ENCODE data around the gene OR2T34. TPM values are rescaled to one million over a fixed set of nuclear protein-coding genes. Genes with fewer than 3 reads are reported as not detected.

OR2T34 gene
- total RNA-seq, 1 experiment from 2014 or later = not detected

DNA sequence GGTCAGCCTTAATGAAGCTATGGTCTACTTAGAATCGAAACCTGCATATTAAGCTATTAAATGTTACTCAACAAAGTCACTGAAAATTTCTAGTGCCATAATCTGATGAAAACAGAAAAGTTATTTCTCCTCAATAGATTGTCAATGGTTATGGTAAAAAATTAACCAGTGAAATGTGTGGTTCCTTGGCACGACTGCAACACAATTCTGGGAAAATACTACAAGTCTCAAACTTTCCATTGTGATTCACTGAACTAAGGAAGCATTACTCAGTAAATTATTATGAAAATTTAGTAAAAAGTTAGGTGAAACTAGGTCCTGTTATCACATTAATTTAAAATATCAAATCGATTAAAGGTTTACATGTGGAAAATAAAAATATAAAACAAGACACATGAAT, 35.7 kb upstream of the OR2T34 start:
- H2BK12ac ChIP-seq (ENCODE audit: insufficient read length, low read depth, low read length) = no peak overlapping the region
- no peaks in the 10 kb centered on the region; the same call in 1 of the 2 replicates for H3K27me3 Mint-ChIP-seq (ENCODE audit: low read depth)
- no peak overlapping the region for H3K14ac ChIP-seq (ENCODE audit: insufficient read depth, low read length)
- no peak overlapping the region for H4K8ac ChIP-seq (replicated peaks; ENCODE audit: insufficient read length, low read depth, low read length)
- no peak overlapping the region for H3T11ph ChIP-seq (ENCODE audit: low read length)
- WGBS (ENCODE audit: extremely low coverage, insufficient read length, low lambda C conversion rate) = no CpG with 5 or more reads among the region's 3 CpGs
- H3K23me2 ChIP-seq (ENCODE audit: insufficient read length, low read depth, low read length, poor library complexity, severe bottlenecking) = no peaks in the 10 kb centered on the region
- H3K9me3 ChIP-seq (ENCODE audit: control insufficient read depth, low read depth, low read length) = peaks cover 66% of the 10 kb centered on the region
- no peaks in the 10 kb centered on the region for H3K27me3 ChIP-seq (ENCODE audit: insufficient read depth, low read length)
- no peak overlapping the region for H3K4ac ChIP-seq (ENCODE audit: low read depth, low read length)
- H3K4me2 ChIP-seq (ENCODE audit: insufficient read depth, insufficient read length, low read length) = no peak overlapping the region
- no peak overlapping the region for H4K5ac ChIP-seq (ENCODE audit: insufficient read length, low read depth, low read length)
- TF ChIP-seq, protein P1, sequence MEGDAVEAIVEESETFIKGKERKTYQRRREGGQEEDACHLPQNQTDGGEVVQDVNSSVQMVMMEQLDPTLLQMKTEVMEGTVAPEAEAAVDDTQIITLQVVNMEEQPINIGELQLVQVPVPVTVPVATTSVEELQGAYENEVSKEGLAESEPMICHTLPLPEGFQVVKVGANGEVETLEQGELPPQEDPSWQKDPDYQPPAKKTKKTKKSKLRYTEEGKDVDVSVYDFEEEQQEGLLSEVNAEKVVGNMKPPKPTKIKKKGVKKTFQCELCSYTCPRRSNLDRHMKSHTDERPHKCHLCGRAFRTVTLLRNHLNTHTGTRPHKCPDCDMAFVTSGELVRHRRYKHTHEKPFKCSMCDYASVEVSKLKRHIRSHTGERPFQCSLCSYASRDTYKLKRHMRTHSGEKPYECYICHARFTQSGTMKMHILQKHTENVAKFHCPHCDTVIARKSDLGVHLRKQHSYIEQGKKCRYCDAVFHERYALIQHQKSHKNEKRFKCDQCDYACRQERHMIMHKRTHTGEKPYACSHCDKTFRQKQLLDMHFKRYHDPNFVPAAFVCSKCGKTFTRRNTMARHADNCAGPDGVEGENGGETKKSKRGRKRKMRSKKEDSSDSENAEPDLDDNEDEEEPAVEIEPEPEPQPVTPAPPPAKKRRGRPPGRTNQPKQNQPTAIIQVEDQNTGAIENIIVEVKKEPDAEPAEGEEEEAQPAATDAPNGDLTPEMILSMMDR (conservative IDR thresholded peaks at IDR 0.05) = no peak
- DNase-seq = no peak
- H3K9me3 Mint-ChIP-seq = peaks cover 86 to 87% of the 10 kb centered on the region in 2 experiments
- H3K27ac ChIP-seq (ENCODE audit: insufficient read length, low read depth, low read length) = no peak overlapping the region
- H3K79me1 ChIP-seq (ENCODE audit: insufficient read depth, low read depth, low read length, poor library complexity, severe bottlenecking) = no peaks in the 10 kb centered on the region
- H3K9ac ChIP-seq (ENCODE audit: extremely low read depth, insufficient read length, low read length) = no peak overlapping the region
- no peak overlapping the region for H3K56ac ChIP-seq (ENCODE audit: insufficient read length, low read depth, low read length)
- no peaks in the 10 kb centered on the region for H3K4me1 ChIP-seq (ENCODE audit: insufficient read depth, low read length)
- no peak overlapping the region for H2BK15ac ChIP-seq (ENCODE audit: low read depth, low read length)
- H3K23ac ChIP-seq (ENCODE audit: insufficient read length, low read depth, low read length) = no peak overlapping the region
- no peak overlapping the region for H3K27ac Mint-ChIP-seq
- no peaks in the 10 kb centered on the region for H4K20me1 ChIP-seq (ENCODE audit: control insufficient read depth, insufficient read depth, insufficient read length)
- no peak overlapping the region for H2BK120ac ChIP-seq (ENCODE audit: low read depth, low read length, poor library complexity, severe bottlenecking)
- no peaks in the 10 kb centered on the region for H3K4me1 Mint-ChIP-seq
- no peaks in the 10 kb centered on the region for H3K79me2 ChIP-seq (ENCODE audit: insufficient read depth, low read length)
- H4K91ac ChIP-seq (ENCODE audit: insufficient read length, low read depth, low read length) = no peak overlapping the region
- H2AFZ ChIP-seq (ENCODE audit: low read length) = no peak overlapping the region
- H2AK5ac ChIP-seq (ENCODE audit: insufficient read length, low read length) = no peak overlapping the region
- H3K18ac ChIP-seq (ENCODE audit: insufficient read length, low read depth, low read length) = no peak overlapping the region
- no peak overlapping the region for H2BK5ac ChIP-seq (ENCODE audit: insufficient read length, low read length)
- H2BK20ac ChIP-seq (ENCODE audit: low read depth, low read length, poor library complexity, severe bottlenecking) = no peak overlapping the region
- H3K36me3 Mint-ChIP-seq (ENCODE audit: insufficient read depth in 1 of 3, low read depth in 3 of 3) = peaks cover 7 to 37% (median 13%) of the 10 kb centered on the region in 3 experiments; a peak in 4 of 7 replicates
- no peak overlapping the region for H3K4me3 Mint-ChIP-seq
